Measurements from ENCODE around the gene ARHGEF37.
"Not testable (repeated sequence)": the region's sequence is repeated elsewhere in the genome, so short reads cannot be mapped to it uniquely, and the experiment has no call there.

Gene ARHGEF37, protein sequence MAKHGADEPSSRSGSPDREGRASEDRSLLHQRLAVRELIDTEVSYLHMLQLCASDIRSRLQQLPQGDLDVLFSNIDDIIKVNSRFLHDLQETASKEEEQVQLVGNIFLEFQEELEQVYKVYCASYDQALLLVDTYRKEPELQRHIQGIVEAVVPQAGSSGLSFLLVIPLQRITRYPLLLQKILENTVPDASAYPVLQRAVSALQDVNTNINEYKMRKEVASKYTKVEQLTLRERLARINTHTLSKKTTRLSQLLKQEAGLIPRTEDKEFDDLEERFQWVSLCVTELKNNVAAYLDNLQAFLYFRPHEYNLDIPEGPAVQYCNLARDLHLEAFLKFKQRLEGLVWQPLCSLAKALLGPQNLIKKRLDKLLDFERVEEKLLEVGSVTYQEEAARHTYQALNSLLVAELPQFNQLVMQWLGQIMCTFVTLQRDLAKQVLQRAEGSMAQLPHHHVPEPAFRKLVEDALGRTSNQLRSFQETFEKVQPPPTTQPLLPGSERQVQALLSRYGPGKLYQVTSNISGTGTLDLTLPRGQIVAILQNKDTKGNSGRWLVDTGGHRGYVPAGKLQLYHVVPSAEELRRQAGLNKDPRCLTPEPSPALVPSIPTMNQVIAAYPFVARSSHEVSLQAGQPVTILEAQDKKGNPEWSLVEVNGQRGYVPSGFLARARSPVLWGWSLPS

DNA sequence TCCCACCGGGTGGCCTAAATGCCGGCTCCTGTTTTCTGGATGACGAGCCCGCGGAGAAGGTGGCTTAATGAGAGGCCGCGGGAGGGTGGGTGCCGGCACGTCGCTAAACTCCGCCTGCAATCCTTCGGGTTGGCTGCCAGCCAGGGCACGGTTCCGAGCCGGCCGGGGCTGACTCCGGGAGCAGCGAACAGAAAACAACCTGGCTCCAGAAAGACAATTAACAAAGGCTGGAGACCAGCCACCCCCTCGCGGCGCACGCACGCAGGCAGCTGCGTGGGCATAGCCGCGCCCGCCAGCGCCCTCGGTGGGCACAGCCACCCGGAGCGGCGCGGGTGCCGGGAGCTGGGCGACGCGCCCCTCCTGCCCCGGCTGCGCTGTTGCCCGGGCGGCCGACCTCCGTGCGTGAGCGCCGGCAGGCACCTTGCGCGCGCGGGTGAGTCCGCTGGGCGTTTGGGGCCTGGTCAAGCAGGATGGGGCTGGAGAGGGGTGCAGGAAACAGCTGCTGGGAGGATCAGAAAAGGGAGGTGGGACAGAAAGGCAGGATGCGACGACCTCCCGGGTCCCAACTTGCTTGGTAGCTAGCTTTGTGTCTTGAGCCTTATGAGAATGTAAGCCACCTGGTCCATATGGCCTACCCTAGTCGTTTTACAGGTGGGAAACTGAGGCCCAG, at the start of gene ARHGEF37:
Gene ARHGEF37, plus strand, starts transcription at position 307 of the 670 bp plus-strand sequence. CDS start 16,272 bp downstream, outside the sequence.
- Histone ChIP-seq H3K9me3 (ENCODE audit: control insufficient read depth, insufficient read depth, low read length) (no peaks in the 10 kb centered on the region), H3K4me3 (ENCODE audit: low read depth, low read length) (peak within 1 kb of the TSS; percentile 66), H3K27me3 (ENCODE audit: control insufficient read depth, insufficient read depth, low read length) (peaks cover 24% of the 10 kb centered on the region), H3K27ac (ENCODE audit: low read depth, low read length) (peak within 1 kb of the TSS; percentile 21), H3K36me3 (ENCODE audit: control insufficient read depth, insufficient read depth, low read length) (no peaks in the 10 kb centered on the region), H3K4me1 (ENCODE audit: control insufficient read depth, insufficient read depth, low read length) (peaks cover 12% of the 10 kb centered on the region), H3K9ac (ENCODE audit: low read depth, low read length) (peak within 1 kb of the TSS; percentile 45)

DNA sequence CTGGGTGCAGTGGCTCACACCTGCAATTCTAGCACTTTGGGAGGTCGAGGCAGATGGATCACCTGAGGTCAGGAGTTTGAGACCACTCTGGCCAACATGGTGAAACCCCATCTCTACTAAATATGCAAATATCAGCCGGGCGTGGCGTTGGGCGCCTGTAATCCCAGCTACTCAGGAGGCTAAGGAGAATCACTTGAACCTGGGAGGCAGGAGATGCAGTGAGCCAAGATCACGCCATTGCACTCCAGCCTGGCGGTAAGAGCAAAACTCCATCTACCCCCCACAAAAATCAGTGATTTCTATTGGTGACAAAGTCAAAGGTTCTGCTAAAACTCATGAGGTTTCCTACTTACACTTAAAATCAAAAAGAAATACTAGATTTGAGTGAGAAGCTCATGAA, 48.9 kb upstream of the ARHGEF37 start:
- Histone ChIP-seq H3K36me3 (ENCODE audit: control insufficient read depth, insufficient read depth, low read length) (peaks cover 30% of the 10 kb centered on the region), H3K27ac (ENCODE audit: low read depth, low read length) (no peak overlapping the region), H3K4me1 (ENCODE audit: control insufficient read depth, insufficient read depth, low read length) (peaks cover 38% of the 10 kb centered on the region), H3K9ac (ENCODE audit: low read depth, low read length) (no peak overlapping the region), H3K27me3 (ENCODE audit: control insufficient read depth, insufficient read depth, low read length) (no peaks in the 10 kb centered on the region), H3K9me3 (ENCODE audit: control insufficient read depth, insufficient read depth, low read length) (no peaks in the 10 kb centered on the region), H3K4me3 (ENCODE audit: low read depth, low read length) (no peak overlapping the region)

DNA sequence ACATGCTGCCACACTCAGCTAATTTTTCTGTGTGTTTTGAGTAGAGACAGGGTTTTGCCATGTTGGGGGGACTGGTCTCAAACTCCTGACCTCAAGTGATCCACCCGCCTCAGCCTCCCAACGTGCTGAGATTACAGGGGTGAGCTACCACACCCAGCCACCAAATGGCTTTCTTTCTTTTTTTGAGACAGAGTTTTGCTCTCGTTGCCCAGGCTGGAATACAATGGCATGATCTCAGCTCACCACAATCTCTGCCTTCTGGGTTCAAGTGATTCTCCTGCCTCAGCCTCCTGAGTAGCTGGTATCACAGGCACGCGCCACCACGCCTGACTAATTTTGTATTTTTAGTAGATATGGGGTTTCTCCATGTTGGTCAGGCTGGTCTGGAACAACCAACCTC, 45.5 kb upstream of the ARHGEF37 start:
- H3K27ac ChIP-seq (ENCODE audit: low read depth, low read length); H3K4me3 ChIP-seq (ENCODE audit: low read depth, low read length); H3K9me3 ChIP-seq (ENCODE audit: control insufficient read depth, insufficient read depth, low read length); H3K27me3 ChIP-seq (ENCODE audit: control insufficient read depth, insufficient read depth, low read length); H3K4me1 ChIP-seq (ENCODE audit: control insufficient read depth, insufficient read depth, low read length); H3K9ac ChIP-seq (ENCODE audit: low read depth, low read length): not testable (repeated sequence)
- H3K36me3 ChIP-seq (ENCODE audit: control insufficient read depth, insufficient read depth, low read length): peaks cover 46% of the 10 kb centered on the region

DNA sequence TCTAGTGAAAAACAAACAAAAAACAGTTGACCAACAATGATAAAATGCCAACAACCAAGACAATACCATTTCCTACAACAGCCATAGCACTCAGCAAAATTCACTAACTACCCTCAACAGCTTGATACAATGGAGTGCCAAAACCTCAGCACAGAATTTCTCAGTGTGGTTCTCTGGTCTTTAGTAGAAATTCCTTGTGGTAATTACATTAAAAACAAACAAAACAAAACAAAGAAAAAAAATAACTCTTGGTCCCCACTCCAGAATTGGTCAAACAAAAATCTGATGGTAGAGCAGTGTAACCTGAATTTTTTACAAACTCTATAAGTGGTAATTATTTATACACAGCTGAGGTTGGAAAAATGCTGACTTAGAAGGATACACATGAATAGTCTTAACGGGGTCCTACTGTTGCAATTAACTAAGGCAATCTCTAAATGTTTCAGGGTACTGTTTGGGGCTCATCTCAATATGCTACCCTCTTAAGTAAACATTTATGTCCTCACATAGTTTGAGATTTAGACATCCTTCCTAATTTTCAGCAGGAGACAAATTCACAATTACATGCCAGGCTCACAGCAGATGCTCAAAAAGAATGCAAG, 43.8 kb upstream of the ARHGEF37 start:
- Histone ChIP-seq H3K36me3 (ENCODE audit: control insufficient read depth, insufficient read depth, low read length) (peaks cover 52% of the 10 kb centered on the region), H3K27me3 (ENCODE audit: control insufficient read depth, insufficient read depth, low read length) (no peaks in the 10 kb centered on the region), H3K4me3 (ENCODE audit: low read depth, low read length) (no peak overlapping the region)

DNA sequence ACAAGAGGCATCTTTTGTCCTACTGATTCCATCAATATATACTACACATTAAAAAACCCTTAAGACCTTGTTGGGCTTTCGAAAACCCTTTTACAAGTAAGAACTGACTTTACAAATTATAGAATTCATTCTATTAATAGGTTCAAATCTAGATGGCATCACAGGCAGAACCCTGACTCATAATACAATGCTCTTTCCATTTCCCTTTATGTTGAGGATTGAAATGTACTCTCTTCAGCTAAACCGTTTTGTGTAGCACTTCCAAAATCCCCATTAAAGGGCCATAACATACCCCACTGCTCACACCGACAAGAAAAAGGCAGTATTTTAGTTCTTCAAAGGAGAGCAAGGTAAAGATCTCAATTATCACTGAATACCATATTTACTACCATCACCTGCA, 41.2 kb upstream of the ARHGEF37 start:
- Histone ChIP-seq H3K27ac (ENCODE audit: low read depth, low read length) (no peak overlapping the region), H3K36me3 (ENCODE audit: control insufficient read depth, insufficient read depth, low read length) (peaks cover 60% of the 10 kb centered on the region), H3K4me3 (ENCODE audit: low read depth, low read length) (no peak overlapping the region), H3K9me3 (ENCODE audit: control insufficient read depth, insufficient read depth, low read length) (no peaks in the 10 kb centered on the region), H3K27me3 (ENCODE audit: control insufficient read depth, insufficient read depth, low read length) (no peaks in the 10 kb centered on the region), H3K9ac (ENCODE audit: low read depth, low read length) (no peak overlapping the region), H3K4me1 (ENCODE audit: control insufficient read depth, insufficient read depth, low read length) (0 out of 2 replicates have a peak, but pooled peaks cover 9% of the 10 kb centered on the region)

More for the DNA sequence above, 43.8 kb upstream of the ARHGEF37 start:
- Histone ChIP-seq H3K9me3 (ENCODE audit: control insufficient read depth, insufficient read depth, low read length) (no peaks in the 10 kb centered on the region), H3K4me1 (ENCODE audit: control insufficient read depth, insufficient read depth, low read length) (peaks cover 9% of the 10 kb centered on the region; the same call in 1 of the 2 replicates), H3K9ac (ENCODE audit: low read depth, low read length) (no peak overlapping the region), H3K27ac (ENCODE audit: low read depth, low read length) (no peak overlapping the region)

DNA sequence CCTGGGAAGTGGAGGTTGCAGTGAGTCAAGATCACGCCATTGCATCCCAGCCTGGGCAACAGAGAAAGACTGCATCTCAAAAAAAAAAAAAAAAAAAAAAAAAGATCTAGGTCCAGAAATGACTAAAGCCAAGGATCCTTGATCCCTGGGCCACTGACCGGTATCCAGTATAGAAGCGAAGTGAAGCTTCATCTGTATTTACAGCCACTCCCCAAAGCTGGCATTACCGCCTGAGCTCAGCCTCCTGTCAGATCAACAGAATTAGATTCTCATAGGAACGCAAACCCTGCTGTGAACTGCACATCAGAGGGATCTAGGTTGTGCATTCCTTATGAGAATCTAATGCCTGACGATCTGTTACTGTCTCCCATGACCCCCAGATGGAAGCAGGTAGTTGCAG, 39.4 kb upstream of the ARHGEF37 start:
- Histone ChIP-seq H3K36me3 (ENCODE audit: control insufficient read depth, insufficient read depth, low read length) (peaks cover 69% of the 10 kb centered on the region), H3K27me3 (ENCODE audit: control insufficient read depth, insufficient read depth, low read length) (no peaks in the 10 kb centered on the region), H3K27ac (ENCODE audit: low read depth, low read length) (no peak overlapping the region), H3K9me3 (ENCODE audit: control insufficient read depth, insufficient read depth, low read length) (no peaks in the 10 kb centered on the region), H3K4me3 (ENCODE audit: low read depth, low read length) (no peak overlapping the region), H3K4me1 (ENCODE audit: control insufficient read depth, insufficient read depth, low read length) (peaks cover 13% of the 10 kb centered on the region; the same call in 1 of the 2 replicates), H3K9ac (ENCODE audit: low read depth, low read length) (no peak overlapping the region)

DNA sequence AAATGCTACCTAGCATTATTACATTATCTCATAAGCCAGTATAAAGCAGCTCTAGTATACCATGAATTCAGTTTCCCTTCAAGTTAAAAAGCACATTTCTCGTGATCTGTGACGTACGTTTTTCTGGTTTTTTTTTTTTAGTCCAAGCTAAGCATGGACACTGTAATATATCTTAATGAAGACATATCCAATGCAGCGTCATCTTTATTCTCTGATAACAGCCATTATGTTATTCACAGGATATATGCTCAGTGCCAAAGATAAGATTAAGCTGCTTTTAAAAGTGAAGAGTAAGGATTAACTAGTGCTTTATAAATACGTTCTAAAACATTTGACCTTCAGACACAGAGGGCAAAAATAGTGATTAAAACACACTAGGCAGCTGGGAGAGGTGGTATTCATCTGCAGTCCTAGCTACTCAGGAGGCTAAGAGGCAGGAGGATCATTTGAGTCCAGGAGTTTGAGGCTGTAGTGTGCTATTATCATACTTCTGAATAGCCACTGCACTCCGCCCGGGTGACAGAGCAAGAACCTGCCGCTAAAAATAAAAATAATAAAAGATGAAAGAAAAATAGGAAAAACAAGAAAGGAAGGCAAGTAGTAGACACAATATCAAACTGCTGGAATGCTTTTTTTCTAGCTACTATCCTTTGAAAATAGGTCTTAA, 37.8 kb upstream of the ARHGEF37 start:
- Histone ChIP-seq H3K27me3 (ENCODE audit: control insufficient read depth, insufficient read depth, low read length) (no peaks in the 10 kb centered on the region), H3K27ac (ENCODE audit: low read depth, low read length) (no peak overlapping the region), H3K36me3 (ENCODE audit: control insufficient read depth, insufficient read depth, low read length) (peaks cover 80% of the 10 kb centered on the region), H3K9ac (ENCODE audit: low read depth, low read length) (no peak overlapping the region), H3K4me3 (ENCODE audit: low read depth, low read length) (no peak overlapping the region), H3K9me3 (ENCODE audit: control insufficient read depth, insufficient read depth, low read length) (no peaks in the 10 kb centered on the region), H3K4me1 (ENCODE audit: control insufficient read depth, insufficient read depth, low read length) (peaks cover 18% of the 10 kb centered on the region; the same call in 1 of the 2 replicates)

DNA sequence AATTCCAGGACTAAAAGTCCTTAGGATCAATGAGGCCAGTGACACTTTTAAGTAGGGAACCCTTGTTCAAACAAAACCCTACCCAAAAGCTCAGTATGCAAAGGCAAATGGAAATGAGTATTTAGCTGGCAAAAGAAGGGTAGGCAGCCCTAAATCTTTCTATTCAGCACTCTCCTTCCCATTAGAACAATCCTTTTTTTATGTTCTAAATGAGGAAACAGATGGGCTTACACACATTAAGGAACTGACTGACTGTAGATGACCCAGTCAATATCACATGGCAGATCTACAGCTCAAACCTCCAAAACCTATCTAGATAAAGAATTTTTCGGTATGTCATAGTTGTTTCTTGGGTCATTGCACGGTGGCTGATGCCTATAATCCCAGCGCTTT, 37.3 kb upstream of the ARHGEF37 start:
- Histone ChIP-seq H3K9me3 (ENCODE audit: control insufficient read depth, insufficient read depth, low read length) (no peaks in the 10 kb centered on the region), H3K9ac (ENCODE audit: low read depth, low read length) (no peak overlapping the region), H3K36me3 (ENCODE audit: control insufficient read depth, insufficient read depth, low read length) (peaks cover 83% of the 10 kb centered on the region), H3K4me3 (ENCODE audit: low read depth, low read length) (no peak overlapping the region), H3K27ac (ENCODE audit: low read depth, low read length) (no peak overlapping the region), H3K27me3 (ENCODE audit: control insufficient read depth, insufficient read depth, low read length) (no peaks in the 10 kb centered on the region), H3K4me1 (ENCODE audit: control insufficient read depth, insufficient read depth, low read length) (peaks cover 22% of the 10 kb centered on the region; the same call in 1 of the 2 replicates)

DNA sequence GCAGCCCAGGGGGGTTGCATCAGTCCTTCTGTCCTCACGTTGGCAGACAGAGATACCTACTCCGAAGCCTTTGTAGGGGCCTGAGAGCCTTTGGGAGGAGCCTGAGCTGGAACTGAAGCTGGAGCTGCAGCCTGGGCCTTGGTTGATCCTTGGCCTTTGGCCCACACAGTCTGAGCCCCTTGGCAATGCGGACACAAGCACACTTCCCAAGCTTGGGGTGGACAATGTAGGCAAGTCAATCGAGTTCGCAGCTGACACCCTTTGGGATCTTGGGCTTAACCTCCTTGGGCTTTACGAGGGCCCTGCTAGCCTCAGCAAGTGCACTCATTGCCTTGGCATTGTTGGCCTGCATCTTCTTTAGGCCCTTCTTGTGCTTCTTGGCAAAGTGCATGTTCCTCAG, 36.0 kb upstream of the ARHGEF37 start:
- no peak overlapping the region for H3K9ac ChIP-seq (ENCODE audit: low read depth, low read length)
- H3K4me1 ChIP-seq (ENCODE audit: control insufficient read depth, insufficient read depth, low read length): peaks cover 22% of the 10 kb centered on the region; the same call in 1 of the 2 replicates
- H3K4me3 ChIP-seq (ENCODE audit: low read depth, low read length): no peak overlapping the region
- H3K27ac ChIP-seq (ENCODE audit: low read depth, low read length): peak overlapping the region; percentile 14
- H3K9me3 ChIP-seq (ENCODE audit: control insufficient read depth, insufficient read depth, low read length): no peaks in the 10 kb centered on the region
- H3K27me3 ChIP-seq (ENCODE audit: control insufficient read depth, insufficient read depth, low read length): no peaks in the 10 kb centered on the region
- H3K36me3 ChIP-seq (ENCODE audit: control insufficient read depth, insufficient read depth, low read length): peaks cover 78% of the 10 kb centered on the region

DNA sequence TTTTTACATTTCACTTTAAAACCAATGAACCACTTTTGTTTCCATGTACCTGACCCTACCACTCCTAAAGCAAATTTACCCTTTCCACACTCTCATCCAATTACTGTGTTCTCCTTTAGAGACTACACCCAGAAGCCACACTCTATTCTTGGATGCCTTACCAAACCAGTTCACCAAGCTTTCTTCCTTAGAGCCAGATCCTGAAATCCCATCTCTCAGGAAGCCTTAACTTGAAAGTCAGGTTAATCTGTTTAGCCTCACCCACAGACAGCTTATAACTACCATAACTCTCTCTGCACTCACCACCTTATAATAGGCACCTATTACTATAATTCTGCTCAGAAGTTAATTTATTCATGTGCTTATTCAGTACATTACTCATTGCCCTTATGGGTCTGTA, 34.3 kb upstream of the ARHGEF37 start:
- no peaks in the 10 kb centered on the region for H3K27me3 ChIP-seq (ENCODE audit: control insufficient read depth, insufficient read depth, low read length)
- H3K27ac ChIP-seq (ENCODE audit: low read depth, low read length): peak overlapping the region; percentile 8
- H3K4me1 ChIP-seq (ENCODE audit: control insufficient read depth, insufficient read depth, low read length): peaks cover 22% of the 10 kb centered on the region; the same call in 1 of the 2 replicates
- H3K4me3 ChIP-seq (ENCODE audit: low read depth, low read length): no peak overlapping the region; the same call in 1 of the 2 replicates
- no peaks in the 10 kb centered on the region for H3K9me3 ChIP-seq (ENCODE audit: control insufficient read depth, insufficient read depth, low read length)
- H3K36me3 ChIP-seq (ENCODE audit: control insufficient read depth, insufficient read depth, low read length): peaks cover 66% of the 10 kb centered on the region
- no peak overlapping the region for H3K9ac ChIP-seq (ENCODE audit: low read depth, low read length)

Measured in HUES48 (cell line).